ENCODE measurements around the gene SLC28A3. TPM values are rescaled to one million over a fixed set of nuclear protein-coding genes. Genes with fewer than 3 reads are reported as not detected.

SLC28A3 gene
- total RNA-seq, 2 experiments from 2014 or later, result 1.1 to 1.3 TPM

- no peaks in the 10 kb centered on the region for H3K27me3 Mint-ChIP-seq
- H3K4me1 Mint-ChIP-seq, result no peaks in the 10 kb centered on the region
- no peak overlapping the region for H3K27ac Mint-ChIP-seq
- ATAC-seq, result no peak
- no peak overlapping the region for H3K4me3 Mint-ChIP-seq
- intact Hi-C loops (cut with DNase I, micrococcal nuclease), result no loop called here
- H3K36me3 Mint-ChIP-seq (ENCODE audit: low read depth), result no peaks in the 10 kb centered on the region
- ChIA-PET POLR2A (no interaction called here), CTCF (interaction anchor here (1.4 kb wide), 1 partner anchor 23 kb away, joined by 3 read pairs; no protein-coding TSS in a partner anchor)
- DNase-seq, result no peak
- H3K9me3 Mint-ChIP-seq (ENCODE audit: low read depth), result no peaks in the 10 kb centered on the region
These were observed 1.8 kb downstream of the SLC28A3 start for GRCh38 chr9:84338792-84339191.

DNA sequence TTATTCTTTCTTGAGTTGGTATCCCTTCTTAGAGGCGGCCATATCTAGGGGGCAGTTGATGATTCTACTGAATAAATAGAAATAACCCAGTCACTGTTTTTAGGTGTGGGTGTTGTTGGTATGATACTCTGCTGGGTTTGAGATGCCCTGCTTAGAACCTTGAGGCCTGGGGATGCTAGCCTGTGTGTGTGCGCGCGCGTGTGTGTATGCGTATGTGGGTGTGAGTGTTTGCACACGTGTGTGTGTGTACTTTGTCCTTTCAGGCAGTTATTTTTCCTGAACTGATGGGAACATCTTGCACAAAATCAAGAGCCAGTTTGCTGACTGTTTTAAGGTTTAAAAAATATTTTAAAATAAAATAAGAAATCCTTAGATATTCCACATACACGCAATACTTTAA, 3.3 kb downstream of the SLC28A3 start:
- ATAC-seq (no peak), DNase-seq (no peak)
- no peaks in the 10 kb centered on the region for H3K4me1 Mint-ChIP-seq
- H3K27me3 Mint-ChIP-seq, result no peaks in the 10 kb centered on the region
- no peaks in the 10 kb centered on the region for H3K9me3 Mint-ChIP-seq (ENCODE audit: low read depth)
- POLR2A ChIA-PET, result no interaction called here
- H3K4me3 Mint-ChIP-seq, result no peak overlapping the region
- no peak overlapping the region for H3K27ac Mint-ChIP-seq
- intact Hi-C loops (cut with DNase I, micrococcal nuclease), result no loop called here
- H3K36me3 Mint-ChIP-seq (ENCODE audit: low read depth), result no peaks in the 10 kb centered on the region
- CTCF ChIA-PET, result no interaction called here

- no peak for ATAC-seq
- no peak for DNase-seq
- Mint-ChIP-seq H3K9me3 (ENCODE audit: low read depth) (peaks cover 2% of the 10 kb centered on the region), H3K4me3 (no peak overlapping the region), H3K27me3 (peaks cover 7% of the 10 kb centered on the region), H3K27ac (no peak overlapping the region), H3K36me3 (ENCODE audit: low read depth) (peaks cover 2% of the 10 kb centered on the region), H3K4me1 (no peaks in the 10 kb centered on the region)
- intact Hi-C loops (cut with DNase I, micrococcal nuclease), result no loop called here
- ChIA-PET CTCF (no interaction called here), POLR2A (no interaction called here)
These were observed 9.3 kb downstream of the SLC28A3 start for GRCh38 chr9:84331119-84331809.

GRCh38 chr9:84330246-84330645, 10.3 kb downstream of the SLC28A3 start:
- Mint-ChIP-seq H3K9me3 (ENCODE audit: low read depth) (peaks cover 2% of the 10 kb centered on the region), H3K27me3 (peaks cover 7% of the 10 kb centered on the region), H3K27ac (no peak overlapping the region), H3K4me3 (no peak overlapping the region), H3K36me3 (ENCODE audit: low read depth) (peaks cover 2% of the 10 kb centered on the region), H3K4me1 (no peaks in the 10 kb centered on the region)
- ChIA-PET POLR2A (no interaction called here), CTCF (interaction anchor here (1.2 kb wide), 1 partner anchor 114 kb away, joined by 3 read pairs; no protein-coding TSS in a partner anchor)
- intact Hi-C loops (cut with DNase I, micrococcal nuclease), result no loop called here
- ATAC-seq (no peak), DNase-seq (no peak)

GRCh38 chr9:84327184-84327583, 13.4 kb downstream of the SLC28A3 start:
- CTCF ChIA-PET, result interaction anchor here (1.1 kb wide), 1 partner anchor 155 kb away, joined by 3 read pairs; no protein-coding TSS in a partner anchor
- ATAC-seq (peak; percentile 26), DNase-seq (no peak)
- Mint-ChIP-seq H3K4me3 (no peak overlapping the region), H3K4me1 (no peaks in the 10 kb centered on the region), H3K36me3 (ENCODE audit: low read depth) (peaks cover 2% of the 10 kb centered on the region), H3K9me3 (ENCODE audit: low read depth) (peaks cover 2% of the 10 kb centered on the region), H3K27ac (no peak overlapping the region), H3K27me3 (peaks cover 7% of the 10 kb centered on the region)
- POLR2A ChIA-PET, result no interaction called here
- intact Hi-C loops (cut with DNase I, micrococcal nuclease), result no loop called here

DNA sequence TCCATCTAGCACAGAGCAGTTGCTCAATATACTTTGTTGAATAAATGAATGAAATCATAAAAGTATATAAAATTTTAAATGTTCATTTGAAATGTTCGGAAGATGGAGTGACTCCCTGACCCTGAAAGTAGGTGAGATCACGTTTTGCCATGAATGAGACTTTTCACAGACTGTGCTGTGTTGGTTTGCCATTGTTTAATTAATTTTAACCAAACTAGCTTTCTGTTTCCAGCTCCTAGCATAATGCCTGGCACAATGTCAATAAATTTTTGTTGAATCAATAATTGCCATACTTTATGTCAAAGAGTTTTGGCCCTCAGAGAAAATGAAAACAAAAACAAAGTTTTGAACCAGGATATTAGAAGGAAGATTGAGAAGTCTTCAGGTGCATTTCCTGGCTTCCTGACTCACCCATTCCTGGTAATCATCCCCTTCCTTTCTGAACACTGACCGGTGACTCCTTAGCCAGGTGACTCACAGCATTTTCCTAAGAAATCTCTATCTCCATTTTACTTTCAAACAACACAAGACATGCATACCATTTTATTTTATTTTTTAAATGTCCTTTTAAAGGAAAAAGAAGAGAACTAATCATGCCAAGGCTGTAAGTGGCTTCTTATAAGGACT, 15.1 kb downstream of the SLC28A3 start:
- peaks cover 7% of the 10 kb centered on the region for H3K27me3 Mint-ChIP-seq
- DNase-seq (no peak), ATAC-seq (no peak)
- H3K36me3 Mint-ChIP-seq (ENCODE audit: low read depth), result peaks cover 2% of the 10 kb centered on the region
- ChIA-PET POLR2A (no interaction called here), CTCF (interaction anchor here (1.0 to 1.4 kb wide), 4 partner anchors 9 to 83 kb away, joined by 3 to 6 read pairs (median 4); no protein-coding TSS in a partner anchor)
- H3K4me3 Mint-ChIP-seq, result no peak overlapping the region
- intact Hi-C loops (cut with DNase I, micrococcal nuclease), result no loop called here
- no peak overlapping the region for H3K27ac Mint-ChIP-seq
- no peaks in the 10 kb centered on the region for H3K4me1 Mint-ChIP-seq
- H3K9me3 Mint-ChIP-seq (ENCODE audit: low read depth), result peaks cover 2% of the 10 kb centered on the region

GRCh38 chr9:84324811-84325210, 15.7 kb downstream of the SLC28A3 start:
- Mint-ChIP-seq H3K9me3 (ENCODE audit: low read depth) (peaks cover 2% of the 10 kb centered on the region), H3K4me1 (no peaks in the 10 kb centered on the region), H3K27ac (no peak overlapping the region), H3K27me3 (peaks cover 4% of the 10 kb centered on the region), H3K36me3 (ENCODE audit: low read depth) (peaks cover 2% of the 10 kb centered on the region), H3K4me3 (no peak overlapping the region)
- intact Hi-C loops (cut with DNase I, micrococcal nuclease), result no loop called here
- POLR2A ChIA-PET, result no interaction called here
- ATAC-seq (no peak), DNase-seq (no peak)
- CTCF ChIA-PET, result interaction anchor here (1.0 to 1.4 kb wide), 4 partner anchors 8 to 83 kb away, joined by 3 to 6 read pairs (median 4); no protein-coding TSS in a partner anchor

GRCh38 chr9:84323858-84324257, 16.7 kb downstream of the SLC28A3 start:
- Mint-ChIP-seq H3K4me1 (no peaks in the 10 kb centered on the region), H3K9me3 (ENCODE audit: low read depth) (peaks cover 2% of the 10 kb centered on the region), H3K36me3 (ENCODE audit: low read depth) (peaks cover 2% of the 10 kb centered on the region), H3K27me3 (peaks cover 4% of the 10 kb centered on the region), H3K27ac (no peak overlapping the region), H3K4me3 (no peak overlapping the region)
- ChIA-PET CTCF (interaction anchor here (0.6 to 0.8 kb wide), 2 partner anchors 60 to 73 kb away, joined by 3 to 4 read pairs; no protein-coding TSS in a partner anchor), POLR2A (no interaction called here)
- DNase-seq (no peak), ATAC-seq (no peak)
- intact Hi-C loops (cut with DNase I, micrococcal nuclease), result no loop called here

- ChIA-PET CTCF (interaction anchor here (0.6 kb wide), 2 partner anchors 40 to 351 kb away, joined by 3 read pairs; no protein-coding TSS in a partner anchor), POLR2A (no interaction called here)
- intact Hi-C loops (cut with DNase I, micrococcal nuclease), result no loop called here
- no peak overlapping the region for H3K4me3 Mint-ChIP-seq
- no peaks in the 10 kb centered on the region for H3K4me1 Mint-ChIP-seq
- no peak overlapping the region for H3K27ac Mint-ChIP-seq
- DNase-seq (no peak), ATAC-seq (no peak)
- H3K36me3 Mint-ChIP-seq (ENCODE audit: low read depth), result peaks cover under 1% of the 10 kb centered on the region
- peaks cover 3% of the 10 kb centered on the region for H3K27me3 Mint-ChIP-seq
- H3K9me3 Mint-ChIP-seq (ENCODE audit: low read depth), result peaks cover under 1% of the 10 kb centered on the region
These were observed 17.7 kb downstream of the SLC28A3 start for GRCh38 chr9:84322828-84323227.

GRCh38 chr9:84320231-84320630, 20.3 kb downstream of the SLC28A3 start:
- DNase-seq (no peak), ATAC-seq (no peak)
- no peaks in the 10 kb centered on the region for H3K4me1 Mint-ChIP-seq
- no peaks in the 10 kb centered on the region for H3K9me3 Mint-ChIP-seq (ENCODE audit: low read depth)
- intact Hi-C loops (cut with DNase I, micrococcal nuclease), result no loop called here
- CTCF ChIA-PET, result interaction anchor here (0.5 to 1.3 kb wide), 2 partner anchors 59 to 94 kb away, joined by 4 to 6 read pairs; no protein-coding TSS in a partner anchor
- no peaks in the 10 kb centered on the region for H3K27me3 Mint-ChIP-seq
- H3K4me3 Mint-ChIP-seq, result no peak overlapping the region
- POLR2A ChIA-PET, result no interaction called here
- H3K36me3 Mint-ChIP-seq (ENCODE audit: low read depth), result no peaks in the 10 kb centered on the region
- H3K27ac Mint-ChIP-seq, result no peak overlapping the region

DNA sequence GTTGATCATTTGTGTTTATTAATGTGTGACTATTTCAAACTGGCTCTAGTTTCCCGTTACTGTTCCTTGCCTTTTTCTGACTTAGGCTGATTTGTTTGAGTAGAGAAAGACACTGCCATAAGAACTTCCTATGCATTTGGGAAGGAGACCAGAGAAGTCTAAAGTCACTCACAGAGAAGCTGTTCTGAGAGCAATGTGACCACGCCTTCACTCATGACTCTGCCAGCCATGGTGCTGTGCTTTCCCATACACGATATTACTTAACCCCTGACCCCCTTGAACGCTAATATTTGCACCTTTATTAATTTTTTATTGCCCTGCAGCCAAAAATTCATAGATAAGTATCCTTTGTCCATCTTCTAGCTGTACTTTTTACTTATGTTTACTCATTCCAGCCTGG, 20.9 kb downstream of the SLC28A3 start:
- CTCF ChIA-PET, result interaction anchor here (1.3 kb wide), 1 partner anchor 59 kb away, joined by 6 read pairs; no protein-coding TSS in a partner anchor
- Mint-ChIP-seq H3K9me3 (ENCODE audit: low read depth) (no peaks in the 10 kb centered on the region), H3K36me3 (ENCODE audit: low read depth) (no peaks in the 10 kb centered on the region), H3K4me1 (peaks cover 2% of the 10 kb centered on the region), H3K27me3 (no peaks in the 10 kb centered on the region), H3K27ac (no peak overlapping the region), H3K4me3 (no peak overlapping the region)
- intact Hi-C loops (cut with DNase I, micrococcal nuclease), result loop anchor here (5.0 kb wide), 3 partner anchors 52 to 397 kb away; partner anchors contain the start of gene KIF27 (in 1 of the 2)
- ATAC-seq (no peak), DNase-seq (no peak)
- POLR2A ChIA-PET, result no interaction called here

GRCh38 chr9:84318981-84319380, 21.6 kb downstream of the SLC28A3 start:
- ATAC-seq, result no peak
- ChIA-PET CTCF (interaction anchor here (0.6 to 1.0 kb wide), 3 partner anchors 15 to 146 kb away, joined by 3 to 4 read pairs (median 3); no protein-coding TSS in a partner anchor), POLR2A (no interaction called here)
- peaks cover 2% of the 10 kb centered on the region for H3K4me1 Mint-ChIP-seq
- no peaks in the 10 kb centered on the region for H3K9me3 Mint-ChIP-seq (ENCODE audit: low read depth)
- no peak for DNase-seq
- intact Hi-C loops (cut with DNase I, micrococcal nuclease), result loop anchor here (5.0 kb wide), 3 partner anchors 52 to 397 kb away; partner anchors contain the start of gene KIF27 (in 1 of the 2)
- no peak overlapping the region for H3K4me3 Mint-ChIP-seq
- H3K27ac Mint-ChIP-seq, result no peak overlapping the region
- H3K27me3 Mint-ChIP-seq, result no peaks in the 10 kb centered on the region
- no peaks in the 10 kb centered on the region for H3K36me3 Mint-ChIP-seq (ENCODE audit: low read depth)
